ENCODE data around the gene HYAL1. TPM values are rescaled to one million over a fixed set of nuclear protein-coding genes. Genes with fewer than 3 reads are reported as not detected.

HYAL1 gene
- total and polyA plus RNA-seq, 2 donors from 2014 or later = 47.5 to 126 TPM

GRCh38 chr3:50267280-50267913 lies 36.0 kb downstream of the HYAL1 start:
- no peak for TF ChIP-seq CTCF (IDR thresholded peaks at IDR 0.05; ENCODE audit: borderline replicate concordance, extremely low read depth, insufficient read depth)
- H3K4me3 ChIP-seq (ENCODE audit: low read length in 3 of 3) = peak overlapping the region; percentile 42 to 84 (median 73)
- H3K36me3 ChIP-seq (ENCODE audit: control insufficient read depth in 2 of 3, insufficient read depth in 3 of 3, low read length in 3 of 3) = no peaks in the 10 kb centered on the region
- H3K27ac ChIP-seq (ENCODE audit: low read depth in 2 of 2, low read length in 2 of 2) = peak overlapping the region; percentile 91 to 94
- intact Hi-C loops (cut with DNase I) = no loop called here
- no peaks in the 10 kb centered on the region for H3K9me3 ChIP-seq (ENCODE audit: control insufficient read depth in 2 of 3, insufficient read depth in 1 of 3, low read length in 3 of 3)
- peak; percentile 87 to 93 (median 92) for DNase-seq
- H3K27me3 ChIP-seq (ENCODE audit: control insufficient read depth, insufficient read depth, low read length) = no peaks in the 10 kb centered on the region
- peak overlapping the region; percentile 21 to 95 (median 66) for H3K9ac ChIP-seq (ENCODE audit: low read length in 3 of 3)
- no peak for FAIRE-seq
- H3K4me1 ChIP-seq (ENCODE audit: control insufficient read depth in 2 of 3, insufficient read depth in 2 of 3, low read depth in 1 of 3, low read length in 3 of 3) = peaks cover 0 to 59% (median 45%) of the 10 kb centered on the region in 3 donors

GRCh38 chr3:50266836-50267235 lies 36.5 kb downstream of the HYAL1 start:
- H3K4me1 ChIP-seq (ENCODE audit: control insufficient read depth in 2 of 3, insufficient read depth in 2 of 3, low read depth in 1 of 3, low read length in 3 of 3) = peaks cover 0 to 59% (median 42%) of the 10 kb centered on the region in 3 donors
- intact Hi-C loops (cut with DNase I) = no loop called here
- H3K4me3 ChIP-seq (ENCODE audit: low read length in 3 of 3) = peak overlapping the region; percentile 42 to 84 (median 73)
- no peaks in the 10 kb centered on the region for H3K36me3 ChIP-seq (ENCODE audit: control insufficient read depth in 2 of 3, insufficient read depth in 3 of 3, low read length in 3 of 3)
- no peaks in the 10 kb centered on the region for H3K27me3 ChIP-seq (ENCODE audit: control insufficient read depth, insufficient read depth, low read length)
- no peak for TF ChIP-seq CTCF (IDR thresholded peaks at IDR 0.05; ENCODE audit: borderline replicate concordance, extremely low read depth, insufficient read depth)
- peak in 2 of 5 donors; percentile 15 to 68 for DNase-seq
- peak overlapping the region; percentile 91 to 94 for H3K27ac ChIP-seq (ENCODE audit: low read depth in 2 of 2, low read length in 2 of 2)
- H3K9me3 ChIP-seq (ENCODE audit: control insufficient read depth in 2 of 3, insufficient read depth in 1 of 3, low read length in 3 of 3) = no peaks in the 10 kb centered on the region
- H3K9ac ChIP-seq (ENCODE audit: low read length in 3 of 3) = peak overlapping the region in 2 of 3 donors; percentile 66 to 95
- no peak for FAIRE-seq

DNA sequence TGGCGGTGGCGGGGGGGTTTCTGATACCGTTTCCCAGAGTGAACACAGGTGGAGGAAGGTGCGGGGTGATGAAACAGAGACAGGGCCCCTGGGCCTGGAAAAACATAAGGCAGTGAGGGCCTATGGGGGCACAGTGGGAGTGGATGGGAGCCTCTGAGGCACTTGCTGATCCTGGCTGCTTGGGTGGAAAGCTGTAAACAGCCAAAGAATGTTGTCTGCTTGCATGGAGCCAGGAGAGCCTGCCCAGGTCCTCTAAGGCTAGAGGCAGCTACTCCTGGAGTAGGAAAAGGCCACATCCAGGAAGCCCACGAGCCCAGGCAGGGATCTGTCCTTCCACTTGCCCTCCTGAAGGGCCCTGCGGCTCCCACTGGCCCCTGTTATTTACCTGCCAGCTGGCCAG lies 37.4 kb downstream of the HYAL1 start:
- TF ChIP-seq CTCF (IDR thresholded peaks at IDR 0.05; ENCODE audit: borderline replicate concordance, extremely low read depth, insufficient read depth) = no peak
- Histone ChIP-seq H3K9me3 (ENCODE audit: control insufficient read depth in 2 of 3, insufficient read depth in 1 of 3, low read length in 3 of 3) (no peaks in the 10 kb centered on the region), H3K9ac (ENCODE audit: low read length in 3 of 3) (peak overlapping the region in 1 of 3 donors; percentile 95), H3K4me1 (ENCODE audit: control insufficient read depth in 2 of 3, insufficient read depth in 2 of 3, low read depth in 1 of 3, low read length in 3 of 3) (peaks cover 0 to 56% (median 34%) of the 10 kb centered on the region in 3 donors), H3K27ac (ENCODE audit: low read depth in 2 of 2, low read length in 2 of 2) (peak overlapping the region; percentile 91 to 94), H3K27me3 (ENCODE audit: control insufficient read depth, insufficient read depth, low read length) (no peaks in the 10 kb centered on the region), H3K4me3 (ENCODE audit: low read length in 3 of 3) (peak overlapping the region in 1 of 3 donors; percentile 84), H3K36me3 (ENCODE audit: control insufficient read depth in 2 of 3, insufficient read depth in 3 of 3, low read length in 3 of 3) (no peaks in the 10 kb centered on the region)
- FAIRE-seq = no peak
- DNase-seq = peak in 2 of 5 donors; percentile 21 to 67
- intact Hi-C loops (cut with DNase I) = no loop called here
